HG03045 (cell line): Measurements from ENCODE around the gene MIA.
A peak's percentile ranks its signal among the peaks of the same experiment; 100 is the strongest.
"Not testable (repeated sequence)": the region's sequence is repeated elsewhere in the genome, so short reads cannot be mapped to it uniquely, and the experiment has no call there.

ENCODE experiments used
- ATAC-seq: cut with Tn5 transposase; IDR thresholded peaks from one replicate; pipeline ENCODE4 v1.9.1; 2021; ENCODE audit warnings: mild to moderate bottlenecking, moderate library complexity; ENCODE audit not compliant: unreplicated experiment

The MIA gene

DNA sequence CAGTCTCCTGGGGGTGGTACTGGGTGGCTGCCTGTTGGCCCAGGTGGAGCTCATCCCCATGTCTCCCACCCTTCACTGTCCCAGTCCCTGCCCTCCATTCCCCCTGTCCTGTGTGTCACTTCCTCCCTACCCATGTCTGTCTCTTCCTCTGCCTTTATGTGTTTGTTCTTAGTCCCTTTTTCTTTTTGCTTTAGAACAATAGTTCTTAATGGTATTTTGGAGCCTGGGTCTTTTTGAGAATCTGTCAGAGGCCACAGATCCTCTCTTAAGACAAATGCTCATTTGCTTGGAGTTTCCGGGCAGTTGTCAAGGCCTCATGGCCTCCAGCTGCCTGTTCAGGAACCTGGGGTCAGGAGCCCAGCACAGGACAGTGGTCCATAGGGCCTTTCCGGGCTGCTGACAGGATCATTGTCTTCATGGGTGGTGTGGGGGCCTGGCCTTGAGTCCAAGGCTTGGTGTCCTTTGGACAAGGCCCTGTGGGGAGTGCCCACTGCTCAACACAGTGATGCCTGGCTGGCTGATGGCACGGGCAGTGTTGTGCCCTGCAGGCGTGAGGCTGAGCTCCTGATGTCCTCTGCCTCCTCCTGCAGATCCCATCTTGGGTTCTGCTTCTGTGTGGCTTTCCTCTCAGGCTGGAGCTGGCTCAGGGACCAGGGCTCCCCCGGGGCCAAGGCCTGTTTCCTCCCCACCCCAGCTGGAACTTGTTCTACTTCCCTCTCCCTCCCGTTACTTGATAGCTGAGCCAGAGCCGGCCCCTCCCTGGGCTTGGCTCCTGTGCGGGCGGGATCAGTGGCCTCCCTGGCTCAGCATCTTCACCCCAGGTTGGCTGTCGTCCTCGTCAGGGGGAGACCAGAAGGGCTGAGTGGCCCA is 27.2 kb downstream of the MIA start:
- ATAC-seq = no peak

DNA sequence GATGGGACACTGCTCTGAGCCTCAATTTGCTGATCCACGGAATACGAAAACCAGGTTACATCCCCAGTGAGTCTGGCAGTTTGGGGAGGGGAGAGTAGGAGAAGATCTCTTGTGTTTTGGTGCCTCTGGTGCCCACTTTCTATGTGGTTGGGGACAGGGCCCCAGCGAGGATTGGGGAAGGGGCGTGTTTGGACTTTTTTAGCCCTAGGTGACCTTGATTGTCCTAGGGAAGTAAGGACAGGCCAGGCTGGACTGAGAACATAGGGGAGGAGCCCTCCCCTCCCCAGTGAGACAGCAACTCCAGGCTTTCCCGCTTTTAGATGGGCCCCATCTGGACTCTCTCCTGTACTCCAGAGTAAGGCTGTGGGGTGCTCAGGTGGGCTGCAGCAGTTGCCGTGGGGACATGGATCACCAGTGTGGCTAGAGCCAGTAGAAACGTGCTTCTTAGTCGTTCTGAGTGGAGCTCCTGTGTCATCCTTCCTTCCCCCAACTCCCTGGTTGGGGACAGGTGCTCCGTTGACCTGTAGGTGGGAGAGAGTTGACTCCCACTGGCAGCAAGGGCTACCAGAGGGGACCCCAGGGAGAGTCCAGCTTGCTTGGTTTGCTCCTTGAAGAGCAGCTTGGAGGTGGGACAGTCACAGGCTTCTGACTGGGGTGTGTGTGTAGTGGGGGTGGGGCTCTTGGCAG is 28.0 kb downstream of the MIA start:
- no peak for ATAC-seq

DNA sequence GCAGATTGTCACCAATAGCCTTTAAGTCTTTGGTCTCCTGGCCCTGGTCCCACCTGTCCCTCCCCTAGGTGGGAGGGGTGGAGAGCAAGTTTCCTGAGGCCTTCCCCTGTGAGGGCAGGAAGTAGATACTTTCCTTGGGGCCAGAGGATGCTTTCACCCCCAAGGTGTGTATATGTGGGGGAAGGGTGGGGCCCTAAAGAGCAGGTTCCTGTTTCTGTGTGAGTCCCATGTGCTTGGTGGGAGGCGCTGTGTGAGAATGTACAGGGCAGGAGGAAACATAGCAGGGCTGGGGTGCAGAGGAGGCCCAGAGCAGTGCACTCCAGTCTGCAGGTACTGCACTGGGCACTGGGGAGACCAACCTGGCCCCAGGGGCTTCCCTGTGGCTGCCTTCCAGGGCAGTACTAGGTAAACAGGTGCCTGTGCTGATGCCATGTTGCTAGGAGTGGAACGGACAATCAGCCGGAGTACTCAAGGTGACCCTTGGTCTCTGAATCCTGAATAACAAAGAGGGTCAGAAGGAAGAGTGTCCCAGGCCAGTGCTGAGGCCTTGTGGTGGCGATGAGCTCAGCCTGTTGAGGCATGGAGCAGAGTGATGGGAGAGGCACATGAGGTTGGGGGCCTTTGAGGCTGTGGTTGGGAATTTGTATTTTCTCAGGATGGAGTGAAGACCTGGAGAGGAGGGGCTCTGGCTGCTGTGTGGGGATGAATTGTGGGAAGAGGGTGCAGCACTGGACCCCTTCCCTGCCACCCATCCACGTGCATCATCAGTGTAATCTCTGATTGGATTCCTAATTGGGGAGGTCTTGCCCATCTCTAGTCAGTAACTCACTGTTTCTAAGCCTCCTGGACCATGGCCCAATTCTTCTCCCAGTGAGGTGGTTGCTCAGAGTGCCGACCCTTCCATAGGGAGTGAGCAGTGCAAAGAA is 28.8 kb downstream of the MIA start:
- no peak for ATAC-seq

DNA sequence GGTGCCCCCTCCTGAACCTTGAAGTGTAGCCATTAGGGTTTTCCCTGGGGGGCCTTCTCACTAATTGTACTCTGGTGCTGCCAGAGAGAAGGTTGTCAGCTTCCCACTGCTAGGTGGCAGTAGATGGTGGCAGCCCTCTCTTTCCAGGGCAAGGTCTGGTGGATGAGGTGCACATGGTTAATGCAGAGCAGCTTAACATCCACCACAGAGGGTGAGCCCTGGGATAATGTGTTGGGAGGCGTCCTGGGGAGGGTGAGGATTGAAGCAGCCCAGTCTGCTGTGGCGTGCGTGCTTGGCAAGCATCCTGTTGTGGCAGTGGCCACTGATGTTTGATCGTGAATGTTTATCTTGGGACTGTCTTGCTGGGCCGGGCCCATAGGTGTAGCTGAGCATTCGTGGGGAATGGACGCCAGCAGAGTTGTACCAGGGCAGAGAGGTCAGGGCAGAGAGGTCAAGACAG is 29.5 kb downstream of the MIA start:
- ATAC-seq = no peak

DNA sequence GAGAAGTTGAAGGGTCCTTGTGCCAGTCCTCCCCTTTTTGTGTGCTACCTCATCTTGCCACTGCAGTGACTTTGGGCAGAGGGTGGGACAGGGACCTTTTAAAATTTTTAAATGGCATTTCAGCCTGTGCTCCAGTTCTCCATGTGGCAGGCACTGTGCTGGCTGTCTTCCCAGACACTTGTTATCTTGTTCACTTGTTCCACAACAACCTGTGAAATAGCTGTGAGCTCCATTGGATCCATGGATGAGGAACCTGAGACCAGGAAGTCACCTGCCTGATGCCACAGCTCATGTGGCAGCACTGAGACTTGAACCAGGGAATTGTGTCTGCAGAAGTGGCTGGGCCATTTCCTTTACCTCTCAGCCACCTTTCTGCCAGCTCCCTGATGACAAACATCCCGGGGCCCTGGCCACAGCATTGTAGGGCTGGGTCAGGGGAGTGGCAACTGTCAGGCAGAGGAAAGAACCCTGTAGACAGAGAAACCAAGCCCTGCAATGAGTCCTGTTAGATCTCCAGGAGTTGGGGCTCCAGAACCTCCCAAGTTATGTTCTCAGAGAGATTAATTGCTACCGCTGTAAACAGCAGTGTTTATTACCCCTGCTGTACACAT is 30.0 kb downstream of the MIA start:
- ATAC-seq = no peak

DNA sequence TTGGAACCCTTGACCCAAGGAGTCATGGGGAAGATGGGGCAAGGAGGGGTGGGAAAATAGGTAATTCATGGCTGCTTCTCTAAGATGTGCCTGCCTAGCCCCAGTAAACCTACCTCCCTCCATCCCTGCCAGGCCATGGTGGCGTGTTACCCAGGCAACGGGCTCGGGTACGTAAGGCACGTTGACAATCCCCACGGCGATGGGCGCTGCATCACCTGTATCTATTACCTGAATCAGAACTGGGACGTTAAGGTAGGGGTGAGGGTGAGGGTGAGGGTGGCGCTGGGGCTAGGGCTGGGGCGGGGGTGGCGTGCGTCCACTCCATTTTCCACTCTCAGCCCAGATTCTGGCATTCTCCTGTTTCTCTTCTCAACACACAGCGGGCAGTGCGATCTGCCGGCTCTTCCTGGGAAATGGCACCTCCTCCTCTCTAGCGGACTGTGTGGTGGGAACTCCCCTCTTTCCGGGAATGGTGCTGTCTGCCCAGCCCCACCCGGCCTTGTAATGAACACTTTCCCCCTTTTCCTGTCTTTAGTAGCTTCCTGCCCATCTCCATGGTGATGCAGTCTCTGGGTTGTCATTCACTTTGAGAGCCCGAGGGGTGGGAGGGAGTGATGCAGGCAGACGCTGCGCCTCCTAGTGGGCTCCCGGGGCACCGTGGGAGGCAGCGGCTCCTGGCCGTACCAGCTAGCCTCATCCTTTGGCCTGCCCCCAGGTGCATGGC is 31.3 kb downstream of the MIA start:
- ATAC-seq = no peak

DNA sequence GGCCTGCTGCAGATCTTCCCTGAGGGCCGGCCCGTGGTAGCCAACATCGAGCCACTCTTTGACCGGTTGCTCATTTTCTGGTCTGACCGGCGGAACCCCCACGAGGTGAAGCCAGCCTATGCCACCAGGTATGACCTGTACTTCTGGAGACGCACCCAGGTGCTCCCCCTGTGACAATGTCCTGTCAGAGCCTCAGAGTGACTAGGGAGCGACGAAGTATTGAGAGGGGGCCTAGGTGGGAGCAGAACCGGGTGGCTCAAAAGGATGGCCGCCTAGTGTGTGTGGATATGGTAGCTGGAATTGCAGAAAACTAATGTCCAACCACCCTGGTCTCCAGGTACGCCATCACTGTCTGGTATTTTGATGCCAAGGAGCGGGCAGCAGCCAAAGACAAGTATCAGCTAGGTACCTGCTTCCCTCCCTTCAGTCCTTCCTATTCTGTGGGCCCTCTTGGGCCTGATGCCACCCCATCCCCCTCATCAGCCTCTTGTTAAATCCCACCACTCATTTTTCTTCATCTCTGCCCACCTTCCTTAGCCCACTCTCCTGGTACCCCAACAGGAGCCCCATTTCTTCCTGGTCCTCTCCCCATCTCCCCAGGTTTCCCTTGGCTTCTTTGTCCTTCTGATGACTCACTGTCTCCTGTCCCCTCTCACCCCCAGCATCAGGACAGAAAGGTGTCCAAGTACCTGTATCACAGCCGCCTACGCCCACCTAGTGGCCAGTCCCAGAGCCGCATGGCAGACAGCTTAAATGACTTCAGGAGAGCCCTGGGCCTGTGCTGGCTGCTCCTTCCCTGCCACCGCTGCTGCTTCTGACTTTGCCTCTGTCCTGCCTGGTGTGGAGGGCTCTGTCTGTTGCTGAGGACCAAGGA is 32.1 kb downstream of the MIA start:
- no peak for ATAC-seq

DNA sequence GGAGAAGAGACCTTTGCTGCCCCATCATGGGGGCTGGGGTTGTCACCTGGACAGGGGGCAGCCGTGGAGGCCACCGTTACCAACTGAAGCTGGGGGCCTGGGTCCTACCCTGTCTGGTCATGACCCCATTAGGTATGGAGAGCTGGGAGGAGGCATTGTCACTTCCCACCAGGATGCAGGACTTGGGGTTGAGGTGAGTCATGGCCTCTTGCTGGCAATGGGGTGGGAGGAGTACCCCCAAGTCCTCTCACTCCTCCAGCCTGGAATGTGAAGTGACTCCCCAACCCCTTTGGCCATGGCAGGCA is 32.7 kb downstream of the MIA start:
- no peak for ATAC-seq

DNA sequence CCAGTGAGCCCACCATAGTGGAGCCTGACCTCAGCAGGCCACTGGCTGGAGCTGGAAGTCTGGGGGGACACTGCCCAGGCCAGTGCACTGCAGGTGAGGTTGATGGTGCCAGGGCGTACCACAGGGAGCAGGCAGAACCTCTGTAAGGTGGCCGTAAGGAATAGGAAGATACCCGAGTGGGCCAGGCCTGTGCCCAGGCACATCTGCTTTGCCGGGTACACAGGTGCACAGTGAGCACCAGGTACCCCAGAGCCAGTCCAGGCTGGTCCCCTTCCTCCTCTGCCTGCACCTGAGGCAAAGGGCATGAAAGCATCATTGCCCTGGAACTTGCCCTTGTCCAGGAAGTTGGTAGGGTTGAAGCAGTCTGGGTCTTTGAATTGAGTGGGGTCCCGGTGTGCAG is 33.2 kb downstream of the MIA start:
- no peak for ATAC-seq

DNA sequence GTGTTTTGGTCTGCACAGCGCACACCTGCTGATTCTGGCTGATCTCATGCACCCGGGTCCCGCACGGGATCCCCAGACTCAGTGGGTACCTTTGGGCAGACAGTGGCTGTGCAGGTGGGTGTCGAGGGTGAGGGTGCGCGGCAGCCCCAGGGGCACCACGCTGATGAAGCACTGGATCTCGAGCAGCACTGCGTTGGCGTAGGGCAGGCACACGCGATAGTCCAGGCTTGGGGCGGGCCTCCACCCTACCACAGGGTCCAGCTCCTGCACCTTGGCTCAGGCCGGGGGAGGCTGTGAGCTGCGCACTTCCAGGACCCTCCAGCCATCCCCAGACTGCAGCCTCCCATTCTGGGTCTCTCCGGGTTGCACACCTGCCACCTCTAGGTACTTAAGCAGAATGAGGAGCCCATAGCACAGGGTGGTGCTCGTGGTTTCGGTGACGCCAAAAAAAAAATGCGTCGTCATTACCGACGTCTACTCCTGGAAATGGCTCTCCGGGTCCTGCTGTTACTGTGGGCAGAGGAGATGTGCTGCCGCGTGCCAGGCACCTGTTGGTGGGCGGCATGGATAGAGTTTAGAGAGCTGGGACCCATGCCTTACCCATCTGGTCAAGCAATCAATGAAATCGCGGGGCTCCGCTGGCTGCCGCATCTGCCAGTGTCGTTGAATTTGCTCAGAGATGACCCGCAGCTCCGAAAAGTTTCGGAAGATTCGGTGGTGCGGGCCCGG is 34.2 kb downstream of the MIA start:
- ATAC-seq = no peak

DNA sequence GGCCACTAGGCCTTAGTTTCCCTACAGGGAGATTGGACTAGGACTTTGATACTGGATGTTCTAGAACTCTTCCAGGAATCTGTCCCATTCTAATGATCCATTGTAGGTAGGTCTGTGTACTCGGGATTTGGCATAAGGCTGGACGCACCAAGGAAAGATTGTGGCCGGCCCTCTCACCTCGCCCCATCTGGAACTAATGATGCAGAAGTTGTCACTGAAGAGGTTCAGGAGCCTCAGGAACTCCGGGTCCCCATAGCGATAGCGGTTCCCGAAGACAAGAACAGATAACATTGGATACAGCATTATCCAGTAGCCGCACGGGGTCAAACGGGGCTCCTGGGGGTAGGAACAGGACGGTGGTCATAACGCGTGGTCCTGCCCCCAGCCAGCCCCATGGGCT is 34.8 kb downstream of the MIA start:
- no peak for ATAC-seq

DNA sequence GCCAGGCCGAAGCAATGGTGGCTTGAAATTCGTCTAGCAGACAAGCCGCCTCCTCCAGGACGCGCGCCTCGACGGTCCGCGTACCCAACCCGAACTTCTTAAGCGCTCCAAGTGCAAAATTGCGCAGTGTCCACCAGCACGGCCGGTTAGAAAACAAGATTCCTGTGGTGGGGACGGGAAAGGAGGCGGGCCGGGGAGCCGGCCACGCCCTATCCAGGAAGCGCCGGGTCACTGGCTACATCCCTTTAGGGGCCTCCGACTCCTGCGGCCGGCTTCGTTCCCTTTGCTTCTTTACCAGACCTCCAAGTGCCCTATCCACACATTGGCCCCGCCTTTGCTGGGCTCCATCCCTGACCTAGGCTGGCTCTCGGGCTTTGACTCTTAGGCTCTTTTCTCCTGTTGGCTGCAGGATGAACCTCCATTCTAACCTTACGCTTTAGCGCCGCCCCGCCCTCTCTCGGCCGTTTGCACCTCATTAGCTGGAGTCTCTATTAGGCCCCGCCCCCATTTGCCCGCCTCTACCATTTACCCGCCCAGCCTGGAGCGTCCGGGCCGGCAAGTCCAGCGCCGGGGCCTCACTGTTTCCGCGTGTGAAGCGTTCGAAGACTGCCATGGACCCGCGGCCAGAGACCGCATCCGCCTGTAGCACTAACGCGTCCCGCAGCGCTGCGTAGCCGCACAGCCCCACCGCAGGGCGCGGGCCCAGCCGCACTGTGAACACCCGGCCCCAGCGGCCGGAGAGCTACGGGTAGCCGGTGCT is 35.5 kb downstream of the MIA start:
- ATAC-seq = peak; percentile 63

DNA sequence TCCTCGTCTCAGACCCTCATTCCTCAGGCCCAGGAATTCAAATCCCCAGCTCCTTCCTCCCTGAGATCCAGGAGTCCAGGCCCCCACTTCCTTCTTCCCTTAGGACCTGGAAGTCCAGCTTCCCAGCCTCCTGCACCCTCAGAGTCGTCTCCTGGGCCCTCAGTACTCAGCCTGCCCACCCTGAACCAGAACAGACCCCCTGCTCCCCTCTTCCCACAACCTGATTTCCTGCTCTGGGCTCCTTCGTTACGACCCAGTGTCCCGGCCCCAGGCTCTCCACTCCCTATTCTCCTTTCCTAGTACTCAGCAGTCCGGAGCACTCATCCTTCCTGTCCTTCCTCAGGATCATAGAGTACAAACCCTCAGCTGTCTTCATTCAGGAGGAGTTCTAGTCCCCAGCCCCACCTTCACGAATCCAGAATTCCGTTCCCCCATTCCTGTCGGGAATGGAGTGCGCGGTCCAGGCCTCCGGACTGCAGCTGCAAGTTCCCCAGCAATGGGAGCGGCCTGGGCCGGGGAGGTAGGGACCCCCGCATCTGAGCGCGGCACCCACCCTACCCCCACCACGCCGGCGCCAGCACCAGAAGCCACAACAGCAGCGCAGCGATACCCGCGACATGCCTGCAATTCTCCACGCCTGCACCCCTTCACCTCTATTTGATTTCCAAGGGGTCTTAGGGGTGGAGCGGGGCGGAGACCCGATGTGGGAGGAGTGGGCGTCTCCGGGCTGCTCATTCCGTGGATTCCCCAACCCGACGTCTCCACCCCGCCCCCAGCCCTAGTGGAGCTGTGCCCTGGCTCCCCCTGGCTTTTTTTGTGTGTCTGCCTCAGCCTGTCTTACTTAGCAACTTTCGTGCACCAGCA is 36.4 kb downstream of the MIA start:
- no peak for ATAC-seq

DNA sequence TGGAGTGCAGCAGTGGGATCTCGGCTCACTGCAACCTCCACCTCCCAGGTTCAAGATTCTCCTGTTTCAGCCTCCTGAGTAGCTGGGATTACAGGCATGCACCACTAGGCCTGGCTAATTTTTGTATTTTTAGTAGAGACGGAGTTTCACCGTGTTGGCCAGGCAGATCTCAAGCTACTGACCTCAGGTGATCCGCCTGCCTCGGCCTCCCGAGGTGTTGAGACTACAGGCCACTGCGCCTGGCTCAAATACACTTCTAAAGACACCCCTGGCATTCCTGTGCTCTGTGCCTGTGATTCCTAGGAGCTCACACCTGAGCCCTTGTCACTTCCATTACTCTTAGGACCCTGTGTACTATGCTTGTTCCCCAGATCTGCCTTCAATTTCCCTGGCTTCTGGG is 37.2 kb downstream of the MIA start:
- ATAC-seq = not testable (repeated sequence)

DNA sequence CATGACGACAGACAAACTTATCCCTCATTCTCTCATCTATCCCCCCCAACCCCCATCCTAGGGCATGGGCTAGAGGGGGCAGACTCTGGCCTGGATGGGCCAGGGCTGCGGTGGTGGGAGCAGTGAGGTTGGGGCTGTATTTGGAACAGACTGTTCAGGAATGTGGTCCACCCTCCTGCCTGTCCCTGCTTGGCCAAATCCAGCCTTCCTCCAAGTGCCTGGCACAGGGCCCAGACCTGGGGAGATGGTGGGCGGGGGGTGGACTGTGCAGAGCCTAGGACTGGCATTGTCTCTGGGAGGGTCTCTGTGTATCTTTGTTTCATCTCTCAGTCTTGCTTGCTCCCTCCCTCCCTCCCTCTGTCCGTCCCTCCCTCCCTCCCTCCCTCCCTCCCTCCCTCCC is 37.9 kb downstream of the MIA start:
- no peak for ATAC-seq

DNA sequence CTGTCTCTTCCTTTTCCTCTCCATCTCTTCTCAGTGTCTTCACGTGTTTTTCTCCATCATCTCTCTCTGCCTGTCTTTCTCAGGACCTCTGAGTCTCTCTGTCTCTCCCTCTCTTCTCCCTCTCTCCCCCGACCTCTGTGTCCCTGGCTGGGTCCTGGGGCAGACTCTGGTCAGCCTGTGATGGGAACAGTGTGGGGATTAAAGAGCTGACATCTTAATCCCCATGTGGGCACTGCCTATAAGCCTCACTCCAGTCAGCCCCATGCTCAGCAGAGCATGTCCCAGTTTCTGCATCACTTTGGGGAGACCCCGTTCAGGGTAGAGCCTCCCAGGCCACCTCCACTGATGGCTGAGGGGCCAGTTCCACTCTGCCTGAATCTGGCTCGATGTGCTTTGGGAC is 39.9 kb downstream of the MIA start:
- no peak for ATAC-seq
